Measurements from ENCODE around the gene RBPMS2.
"Not testable (repeated sequence)": the region's sequence is repeated elsewhere in the genome, so short reads cannot be mapped to it uniquely, and the experiment has no call there.

RBPMS2 gene

DNA sequence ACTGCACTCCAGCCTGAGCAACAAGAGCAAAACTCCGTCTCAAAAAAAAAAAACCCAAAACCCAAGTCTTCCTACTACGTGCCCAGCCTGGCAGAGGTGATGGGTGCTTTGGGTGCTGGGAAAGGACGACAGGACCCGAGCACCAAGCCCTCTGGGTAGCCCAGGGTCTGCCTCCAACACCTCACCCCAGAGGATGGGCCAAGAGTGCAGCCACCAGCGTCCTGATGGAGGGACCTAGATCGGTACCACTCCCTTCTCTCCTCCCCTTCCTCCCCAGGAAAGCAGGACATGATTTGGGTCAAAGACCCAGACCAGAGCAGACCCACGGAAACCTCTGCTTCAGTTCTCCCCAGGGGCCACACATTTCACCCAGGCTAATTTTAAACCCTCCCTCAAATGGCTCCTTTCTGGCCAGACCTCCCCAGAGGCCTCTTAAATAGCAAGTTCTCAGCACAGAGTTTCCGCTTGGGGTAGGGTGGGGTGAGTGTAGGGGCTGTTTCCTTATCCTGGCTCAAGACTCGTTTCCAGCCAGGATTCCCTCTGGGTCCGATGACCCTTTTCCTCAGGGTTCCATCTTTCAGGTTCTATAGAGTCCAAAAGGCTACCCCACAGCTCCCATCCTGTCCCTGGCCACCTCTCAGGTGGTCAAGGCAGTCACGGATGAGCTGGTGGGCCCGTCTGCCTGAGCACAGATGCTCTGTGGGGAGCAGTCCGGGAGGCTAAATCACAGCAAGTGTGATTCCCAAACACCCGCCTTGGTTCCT is 20.5 kb downstream of the RBPMS2 start:
- no peak for DNase-seq (ENCODE audit: low spot score)

DNA sequence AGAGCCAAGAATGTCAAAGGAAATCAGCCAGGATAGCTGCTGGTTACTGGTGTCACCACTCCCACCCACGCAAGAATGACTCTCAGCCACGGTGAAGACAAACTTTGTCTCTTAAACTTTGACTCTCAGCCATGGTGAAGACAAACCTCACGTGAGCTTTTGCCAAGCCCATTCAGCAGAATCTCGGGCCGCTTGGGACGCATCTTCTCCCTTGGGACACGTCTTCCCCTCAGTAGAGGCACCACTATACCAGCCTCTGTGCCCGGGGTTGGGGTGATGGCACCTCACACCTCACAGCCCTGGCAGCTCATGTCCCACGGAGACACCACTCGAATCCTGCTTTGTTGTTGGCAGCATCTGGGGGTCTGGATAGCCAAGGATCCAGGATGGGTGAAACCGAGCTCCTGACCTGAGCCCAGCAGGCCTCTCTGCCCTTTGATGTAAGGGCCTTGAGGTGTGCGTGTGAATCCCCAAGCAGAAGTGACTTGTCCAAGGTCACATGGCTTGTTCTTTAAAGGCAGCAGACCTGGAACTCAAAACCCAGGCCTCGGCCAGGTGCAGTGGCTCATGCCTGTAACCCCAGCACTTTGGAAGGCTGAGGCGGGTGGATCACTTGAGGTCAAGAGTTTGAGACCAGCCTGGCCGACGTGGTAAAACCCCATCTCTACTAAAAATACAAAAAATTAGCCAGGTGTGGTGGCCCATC is 21.8 kb downstream of the RBPMS2 start:
- DNase-seq (ENCODE audit: low spot score), result no peak

DNA sequence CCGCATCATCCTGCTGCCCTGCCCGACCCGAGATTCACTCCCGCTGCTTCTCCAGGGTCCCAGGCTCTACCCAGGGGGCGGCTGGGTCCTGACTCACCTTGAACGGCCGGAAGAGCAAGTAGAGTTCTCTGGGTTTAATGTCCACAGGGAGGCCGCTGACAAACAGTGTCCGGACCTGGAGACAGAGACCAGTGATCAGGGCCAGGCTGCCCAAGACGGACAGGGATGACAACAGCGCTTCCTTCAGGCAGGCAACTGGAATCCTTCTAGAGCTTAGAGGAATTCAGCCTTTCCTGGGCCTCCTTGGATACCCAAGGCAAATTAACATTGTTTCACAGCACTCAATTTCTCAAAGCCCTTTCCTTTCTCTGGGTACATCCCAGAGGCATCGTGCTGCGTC is 23.9 kb downstream of the RBPMS2 start:
- DNase-seq (ENCODE audit: low spot score), result no peak

DNA sequence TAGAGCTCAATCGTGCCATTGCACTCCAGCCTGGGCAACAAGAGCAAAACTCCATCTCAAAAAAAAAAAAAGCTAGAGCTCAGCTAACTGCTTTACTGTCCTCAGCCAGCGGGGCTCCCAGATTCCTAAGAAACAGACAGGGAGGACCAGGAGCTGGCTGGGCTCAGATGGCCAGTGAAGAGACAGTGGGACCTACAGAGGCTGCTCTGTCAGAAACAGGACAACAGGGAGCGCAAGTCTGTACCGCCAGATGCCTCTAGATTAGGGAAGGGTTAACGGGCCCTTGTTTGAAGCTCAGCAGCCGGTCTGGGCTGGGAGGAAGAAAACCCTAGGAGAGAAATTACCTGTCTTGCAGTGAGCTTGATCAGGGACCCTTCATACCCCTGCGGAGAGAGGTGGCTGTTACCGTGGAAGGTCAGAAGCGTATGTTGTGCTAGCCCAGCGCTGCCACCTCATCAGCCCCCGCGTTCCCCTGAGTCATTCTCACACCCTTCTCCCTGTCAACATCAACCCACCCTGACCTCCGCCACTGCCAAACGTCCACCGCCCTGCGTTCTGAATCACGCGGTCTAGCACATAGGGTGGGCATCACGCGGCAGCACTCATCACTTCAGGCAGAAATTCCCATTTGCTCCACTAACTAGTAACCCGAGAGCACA is 25.3 kb downstream of the RBPMS2 start:
- no peak for DNase-seq (ENCODE audit: low spot score)

DNA sequence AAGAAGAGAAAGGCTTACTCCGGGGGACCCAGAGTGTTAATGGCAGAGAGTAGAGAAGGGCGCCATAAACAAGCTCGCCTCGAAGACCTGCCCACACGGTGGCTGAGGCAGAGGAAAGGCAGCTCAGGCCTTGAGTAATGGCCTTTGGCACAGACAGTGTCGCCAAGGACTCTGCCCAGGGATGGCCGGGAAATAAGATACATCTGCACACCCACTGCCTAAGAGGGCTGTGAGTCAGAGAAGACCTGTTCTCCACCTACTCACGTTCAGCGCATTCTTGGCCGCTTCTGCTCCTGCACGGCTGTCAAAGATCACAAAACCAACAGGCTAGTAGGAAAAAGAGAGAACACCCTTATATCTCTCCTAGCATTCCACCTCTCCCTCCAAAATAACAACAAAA is 26.2 kb downstream of the RBPMS2 start:
- DNase-seq (ENCODE audit: low spot score), result no peak

DNA sequence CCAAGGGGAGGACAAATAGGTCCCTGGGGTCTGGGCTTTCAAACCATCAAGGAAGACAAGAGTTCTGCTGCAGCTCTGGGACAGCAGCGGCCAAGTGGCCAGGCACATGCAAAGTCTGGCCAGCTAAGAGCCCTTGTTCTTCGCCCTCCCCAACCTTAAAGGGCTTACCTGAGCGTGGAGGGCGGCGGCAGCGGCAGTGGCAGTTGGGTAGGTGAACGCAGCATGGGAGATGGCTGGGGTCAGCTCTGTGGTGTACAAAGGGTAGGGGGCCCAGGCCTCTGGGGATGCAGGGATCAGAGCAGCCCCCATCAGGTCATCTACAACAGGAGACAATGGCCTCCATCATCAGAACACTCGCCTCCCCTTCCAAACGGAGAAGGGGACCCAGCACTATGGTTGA is 27.1 kb downstream of the RBPMS2 start:
- no peak for DNase-seq (ENCODE audit: low spot score)

DNA sequence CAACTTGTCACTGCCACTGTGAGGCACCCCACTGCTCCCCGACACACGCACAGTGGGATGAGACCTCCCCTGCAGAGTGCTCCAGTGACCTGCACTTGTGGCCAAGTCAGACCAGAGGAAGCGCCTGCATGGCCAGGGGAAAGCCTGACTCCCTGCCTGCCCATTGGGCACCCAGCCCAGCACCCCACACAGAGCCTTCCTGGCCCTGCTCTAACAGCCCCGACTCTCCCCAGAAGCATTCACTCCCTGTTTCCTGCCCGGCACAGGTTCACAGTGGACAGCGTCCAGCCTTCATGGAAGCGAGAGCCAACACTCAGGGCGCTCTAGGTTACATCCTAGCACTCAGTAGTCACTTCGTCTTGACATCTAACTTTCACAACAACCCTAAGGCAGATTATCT is 27.8 kb downstream of the RBPMS2 start:
- DNase-seq (ENCODE audit: low spot score), result no peak

DNA sequence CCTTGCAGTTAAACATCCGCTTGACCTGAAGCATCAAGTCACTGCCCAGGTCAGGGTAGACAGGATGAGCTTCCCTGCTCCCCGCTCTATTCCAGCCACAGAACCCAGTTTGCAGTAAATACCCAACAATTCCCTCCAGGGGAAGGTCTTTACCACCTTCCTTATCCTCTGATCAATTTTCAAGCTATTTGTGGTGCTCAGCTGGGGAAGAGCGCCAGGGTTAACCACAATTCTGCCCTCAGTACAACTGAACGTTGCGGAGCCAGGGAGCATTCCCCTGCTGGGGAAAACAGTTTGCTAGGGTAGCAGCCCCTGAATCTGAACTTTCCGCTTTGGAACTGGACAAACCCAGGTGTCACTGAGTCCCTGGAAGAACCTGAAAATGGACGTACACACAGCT is 28.5 kb downstream of the RBPMS2 start:
- DNase-seq (ENCODE audit: low spot score), result no peak

DNA sequence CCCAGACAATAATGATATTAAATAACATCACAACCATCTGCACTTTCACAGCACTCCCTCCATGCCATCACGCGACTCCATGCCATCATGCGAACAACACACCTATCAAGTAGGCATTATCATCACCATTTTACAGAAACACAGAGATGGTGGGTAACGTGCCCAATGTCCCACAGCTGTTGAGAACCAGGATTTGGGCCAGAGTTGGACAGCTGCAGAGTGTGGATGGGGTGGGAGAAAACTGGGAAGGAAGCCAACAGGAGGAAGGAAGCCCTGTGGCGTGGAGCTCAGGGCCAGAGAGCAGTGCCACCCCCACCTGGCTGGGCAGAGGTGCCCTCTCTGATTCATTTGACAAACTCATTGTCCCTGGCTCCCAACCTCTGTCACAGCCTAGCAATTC is 29.0 kb downstream of the RBPMS2 start:
- DNase-seq (ENCODE audit: low spot score), result no peak

DNA sequence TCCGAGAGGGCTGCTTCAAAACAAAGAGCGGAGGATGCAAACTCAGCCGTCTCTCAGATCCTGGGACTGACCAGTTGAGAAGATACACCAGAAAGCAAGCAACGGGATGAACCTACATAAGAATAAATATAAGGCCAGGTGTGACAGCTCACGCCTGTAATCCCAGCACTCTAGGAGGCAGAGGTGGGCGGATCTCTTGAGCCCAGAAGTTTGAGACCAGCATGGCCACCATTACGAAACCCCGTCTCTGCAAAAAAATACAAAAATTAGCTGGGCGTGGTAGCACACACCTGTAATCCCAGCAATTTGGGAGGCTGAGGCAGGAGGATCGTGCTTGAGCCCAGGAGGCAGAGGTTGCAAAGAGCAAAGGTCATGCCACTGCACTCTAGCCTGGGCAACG is 31.7 kb downstream of the RBPMS2 start:
- no peak for DNase-seq (ENCODE audit: low spot score)

DNA sequence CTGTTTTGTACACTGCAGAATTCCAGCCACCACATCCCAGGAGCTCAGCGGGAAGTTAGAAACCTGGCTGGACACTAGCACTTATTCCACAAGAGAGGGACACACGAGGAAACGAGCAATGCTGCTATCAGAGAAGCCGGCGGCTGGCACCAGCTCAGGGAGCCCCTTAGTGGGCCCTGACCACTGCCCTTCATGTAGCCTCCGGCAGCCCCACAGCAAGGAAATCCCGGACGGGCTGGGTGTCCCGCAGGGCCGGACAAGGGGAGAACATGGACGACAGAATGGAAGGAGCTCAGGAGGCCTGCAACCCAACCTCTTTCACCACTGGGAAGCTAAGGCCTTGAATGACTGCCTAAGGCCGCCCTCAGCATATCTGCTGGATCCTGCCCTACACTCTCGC is 32.5 kb downstream of the RBPMS2 start:
- DNase-seq (ENCODE audit: low spot score), result no peak

DNA sequence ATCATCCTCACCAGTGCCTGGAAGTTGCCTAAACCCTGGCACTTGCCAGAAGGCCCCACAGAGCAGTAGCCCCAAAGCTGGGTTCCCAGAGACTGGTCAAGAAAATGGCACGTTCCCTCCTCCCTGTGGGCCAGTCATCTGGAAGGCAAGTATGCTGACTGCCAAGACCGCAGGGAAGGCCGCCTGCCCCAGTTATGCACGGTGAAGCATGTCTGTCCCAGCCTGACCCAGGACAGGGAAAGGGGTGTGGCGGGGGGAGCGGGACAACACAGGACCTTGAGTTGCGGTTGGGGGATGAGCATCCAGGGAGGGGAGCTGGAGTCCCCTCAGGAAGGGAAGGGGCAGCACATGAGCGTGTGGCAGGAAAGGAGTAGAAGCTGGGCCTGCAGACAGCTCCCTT is 33.0 kb downstream of the RBPMS2 start:
- no peak for DNase-seq (ENCODE audit: low spot score)

DNA sequence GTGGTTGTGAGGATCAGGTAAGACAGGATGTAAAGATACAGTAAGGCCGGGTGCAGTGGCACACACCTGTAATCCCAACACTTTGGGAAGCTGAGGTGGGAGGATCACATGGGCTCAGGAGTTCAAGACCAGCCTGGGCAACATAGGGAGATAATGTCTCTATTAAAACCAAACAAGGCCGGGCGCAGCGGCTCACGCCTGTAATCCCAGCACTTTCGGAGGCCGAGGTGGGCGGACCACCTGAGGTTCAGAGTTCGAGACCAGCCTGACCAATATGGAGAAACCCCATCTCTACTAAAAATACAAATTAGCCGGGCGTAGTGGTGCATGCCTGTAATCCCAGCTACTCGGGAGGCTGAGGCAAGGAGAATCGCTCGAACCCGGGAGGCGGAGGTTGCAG is 33.7 kb downstream of the RBPMS2 start:
- DNase-seq (ENCODE audit: low spot score), result not testable (repeated sequence)

DNA sequence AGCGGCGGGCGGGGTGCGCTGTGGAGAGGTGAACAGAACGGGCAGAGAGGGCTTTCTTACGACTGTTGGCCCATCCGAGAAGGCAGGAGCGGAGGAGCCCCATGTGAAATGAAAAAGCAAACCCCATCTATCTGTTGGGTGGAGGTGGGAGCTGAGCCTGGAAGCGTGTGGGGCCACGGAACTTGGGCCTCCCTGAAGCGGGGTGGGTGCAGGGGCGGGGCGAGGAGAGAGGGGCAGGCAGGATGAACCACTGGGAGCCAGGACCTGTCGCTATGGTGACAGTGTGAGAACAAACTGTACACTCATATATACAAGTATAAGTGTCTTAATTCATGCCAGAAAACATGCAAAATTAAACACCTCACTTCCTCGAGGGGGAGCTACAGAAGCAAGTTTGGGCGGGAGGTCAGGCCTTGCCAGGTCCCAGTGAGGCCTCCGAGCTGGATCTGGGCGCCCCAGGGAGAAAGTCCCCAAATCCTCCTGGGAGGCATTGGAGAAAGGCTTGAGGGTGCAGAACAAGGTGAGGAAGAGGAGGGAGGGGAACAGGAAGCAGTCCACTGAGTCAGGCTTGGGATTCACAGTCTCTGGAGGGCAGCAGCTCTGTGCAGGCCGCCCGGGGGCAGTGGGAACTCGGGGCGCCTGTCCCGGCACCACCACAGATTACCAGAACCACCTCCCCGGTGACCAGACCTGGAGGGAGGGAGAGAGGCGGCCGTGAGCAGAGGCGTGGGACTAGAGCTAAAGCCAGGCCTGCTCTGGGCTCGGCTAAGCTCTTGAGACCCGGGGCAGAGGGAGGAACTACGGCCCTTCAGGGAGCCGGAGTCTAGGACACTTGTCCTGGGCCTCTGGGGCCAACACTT is 34.8 kb downstream of the RBPMS2 start:
- no peak for DNase-seq (ENCODE audit: low spot score)

DNA sequence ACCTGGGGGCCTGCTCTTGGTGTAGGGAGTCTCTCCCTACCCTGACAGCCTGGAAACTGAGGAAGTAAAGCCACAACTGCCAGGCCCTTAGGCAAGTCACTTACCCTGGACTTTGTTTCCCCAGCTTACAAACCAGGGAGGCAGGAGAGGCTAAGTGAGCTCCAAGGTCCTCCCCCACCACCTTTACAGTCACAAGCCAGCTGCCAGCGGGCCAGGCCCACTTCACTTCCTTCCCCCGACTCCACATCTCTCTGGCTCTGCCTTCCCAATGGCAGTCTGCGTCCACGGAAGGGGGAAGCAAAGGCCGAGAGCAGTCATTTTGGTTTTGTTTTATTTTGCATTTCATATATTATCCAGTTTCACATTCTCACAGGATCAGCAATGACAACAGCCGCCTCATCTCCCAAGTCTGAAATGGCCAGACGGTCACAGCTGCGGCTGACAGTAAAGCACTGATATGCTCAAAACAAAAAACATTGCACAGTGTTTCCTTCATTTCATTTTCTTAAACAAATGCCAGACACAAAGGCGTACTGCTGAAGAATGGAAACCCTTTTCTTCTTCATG is 35.7 kb downstream of the RBPMS2 start:
- no peak for DNase-seq (ENCODE audit: low spot score)

DNA sequence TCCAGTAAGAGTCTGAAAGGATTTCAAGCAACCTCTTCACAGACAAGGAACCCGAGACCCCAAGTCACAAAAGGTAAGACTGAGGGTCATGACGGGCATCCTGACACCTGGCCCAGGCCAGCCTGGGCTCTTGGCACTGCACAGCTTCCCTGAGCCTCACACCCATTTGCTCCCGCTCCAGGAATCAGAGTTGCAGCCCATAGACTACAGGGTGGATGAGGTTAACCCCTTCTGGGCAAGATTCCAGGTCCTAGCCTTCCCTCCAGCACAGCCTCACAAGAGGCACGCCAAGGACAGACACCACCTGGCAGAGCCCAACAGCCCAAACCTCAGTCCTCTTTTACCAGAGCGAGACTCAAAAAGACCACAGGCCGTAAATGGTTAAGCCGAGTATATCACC is 36.2 kb downstream of the RBPMS2 start:
- no peak for DNase-seq (ENCODE audit: low spot score)

DNA sequence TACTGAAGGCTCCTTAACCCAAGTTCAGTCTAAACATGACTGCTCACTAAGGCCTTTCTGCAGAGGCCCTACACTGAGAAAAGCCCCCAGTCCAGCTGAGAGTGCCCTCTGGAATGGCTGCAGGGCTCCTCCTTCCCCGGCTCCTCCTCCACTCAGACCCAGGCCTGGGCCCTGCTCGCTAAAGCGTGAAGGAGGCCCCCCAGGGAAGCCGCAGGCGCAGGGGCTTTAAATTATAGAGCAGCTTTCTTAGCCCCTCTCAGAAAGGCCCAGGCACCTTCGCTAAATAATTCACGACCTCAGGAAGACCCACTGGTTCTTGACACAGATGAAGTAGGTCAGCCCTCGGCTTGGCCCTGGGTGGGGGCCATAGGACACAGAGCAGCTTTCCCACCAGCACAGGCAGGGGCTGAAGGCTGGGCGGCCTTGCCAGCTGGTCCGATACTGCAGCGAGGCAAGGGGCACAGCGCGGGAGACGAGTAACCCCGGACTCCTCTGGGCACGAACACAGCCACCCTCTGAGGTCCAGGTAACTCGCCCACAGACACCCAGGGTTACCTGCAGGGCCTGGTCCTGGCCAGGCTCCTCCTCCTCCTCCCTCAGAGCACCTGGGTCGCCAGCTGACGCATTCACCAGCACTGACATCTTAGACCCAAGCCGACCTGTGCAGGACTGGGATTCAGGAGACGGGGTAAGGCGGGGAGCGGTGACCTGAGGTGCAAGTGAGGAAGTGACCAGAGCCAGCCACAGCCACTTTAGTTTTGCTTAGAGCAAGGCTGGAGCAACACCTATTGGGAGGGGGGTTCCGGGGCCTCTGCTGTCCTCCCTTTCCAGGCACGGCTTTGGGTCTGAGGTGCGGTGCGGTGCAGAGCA is 36.9 kb downstream of the RBPMS2 start:
- DNase-seq (ENCODE audit: low spot score), result no peak

DNA sequence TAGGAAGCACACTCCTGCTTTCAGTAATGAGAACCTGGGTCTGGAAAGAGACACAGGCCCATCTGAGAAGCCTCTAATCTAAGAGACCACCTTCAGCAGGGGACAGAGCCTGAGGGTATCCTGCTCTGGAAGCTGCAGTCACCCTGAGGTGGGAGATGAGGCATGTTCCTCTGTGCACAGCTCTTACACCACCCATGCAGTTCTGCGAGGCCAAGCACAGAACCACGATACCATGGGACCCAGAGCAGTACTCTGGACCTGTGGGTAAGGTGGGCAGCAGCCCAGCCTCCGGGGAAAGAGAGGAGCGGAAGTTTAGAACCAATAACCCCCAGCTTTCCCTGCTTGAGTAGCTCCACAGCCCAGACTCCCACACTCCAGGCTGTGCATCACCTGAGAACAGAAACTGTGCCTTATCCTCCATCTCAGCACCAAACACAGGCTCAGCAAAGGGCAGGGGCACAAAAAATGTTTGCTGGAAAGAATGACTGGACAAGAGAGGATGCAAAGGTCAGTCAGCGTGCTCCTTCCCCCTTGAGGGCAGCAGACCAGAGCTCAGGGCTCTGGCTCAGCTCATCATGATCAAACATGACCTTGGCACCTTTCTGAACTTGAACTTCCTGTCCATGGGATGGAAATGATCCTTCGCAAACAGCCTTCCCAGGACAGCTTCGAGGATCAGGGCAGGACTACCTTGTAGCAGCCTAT is 43.1 kb downstream of the RBPMS2 start:
- no peak for DNase-seq (ENCODE audit: low spot score)

DNA sequence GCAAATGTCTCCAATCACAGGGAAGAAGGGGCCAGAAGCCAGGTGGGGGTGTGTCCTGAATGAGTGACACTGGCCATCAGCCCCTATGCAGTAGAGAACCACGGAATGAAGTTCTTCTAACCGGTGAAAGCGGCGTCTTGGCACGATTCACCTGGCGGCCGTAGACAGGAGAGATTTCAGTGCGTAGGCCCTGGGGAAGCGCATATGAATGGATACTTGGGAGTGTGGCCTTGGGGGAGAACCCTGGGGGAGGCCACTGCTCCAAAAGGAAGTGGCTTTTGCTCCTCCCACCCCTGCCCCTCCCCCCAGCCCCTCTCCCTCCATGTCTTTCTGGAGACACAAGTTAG is 43.6 kb downstream of the RBPMS2 start:
- no peak for DNase-seq (ENCODE audit: low spot score)

DNA sequence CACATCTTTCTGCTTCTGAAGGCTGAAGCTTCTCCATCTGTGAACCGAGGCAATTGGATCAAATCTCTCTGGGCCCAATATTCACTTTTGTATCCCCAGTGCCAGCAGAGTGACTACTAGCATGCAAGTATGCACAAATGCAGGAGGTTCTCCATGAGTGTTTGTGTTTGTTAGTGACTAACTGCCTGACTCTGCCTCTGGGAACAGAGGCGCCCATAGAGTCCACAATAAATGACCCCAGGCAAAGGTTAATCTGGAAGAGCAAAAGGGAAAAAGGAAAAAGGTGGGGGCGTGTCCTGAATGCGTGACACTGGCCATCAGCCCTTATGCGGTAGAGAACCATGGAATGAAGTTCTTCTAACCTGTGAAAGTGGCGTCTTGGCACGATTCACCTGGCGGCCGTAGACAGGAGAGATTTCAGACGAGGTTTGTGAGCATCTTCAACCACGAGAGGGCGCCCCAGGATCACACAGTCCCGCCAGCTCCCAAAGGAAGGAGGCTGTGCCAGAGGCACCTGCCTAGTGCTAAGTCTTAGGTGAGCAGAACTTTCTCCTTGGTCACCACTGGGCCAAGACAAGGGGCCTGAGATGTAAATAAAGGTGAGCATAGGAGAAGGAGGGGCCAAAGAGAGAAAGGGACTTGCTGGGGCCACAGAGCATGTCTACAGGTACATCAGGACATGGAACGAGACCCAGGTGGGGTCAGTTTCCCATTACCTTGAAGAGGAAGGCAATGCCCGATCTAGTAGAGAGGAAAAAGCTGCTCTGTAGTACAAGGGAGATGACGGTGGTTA is 44.2 kb downstream of the RBPMS2 start:
- peak; percentile 68 for DNase-seq (ENCODE audit: low spot score)

All from putamen (tissue), 1 donor.